Activated CD4-positive, CD25-positive, alpha-beta regulatory T cell treated with anti-CD3 and anti-CD28 coated beads, Interleukin-2, amount 50 U/mL, for 72 hours (primary cell): ENCODE measurements around the gene DESI1.
"Not testable (repeated sequence)": the region's sequence is repeated elsewhere in the genome, so short reads cannot be mapped to it uniquely, and the experiment has no call there.

ENCODE experiments used
- DNase-seq: peaks from one replicate; pipeline ENCODE4 v3.0.0; 2021

Gene DESI1

GRCh38 chr22:41620589-41621098 lies at the start of gene DESI1:
DESI1 (minus strand) TSS chr22:41621043; CDS start chr22:41620839, 204 bp downstream.
- DNase-seq = no peak

DNA sequence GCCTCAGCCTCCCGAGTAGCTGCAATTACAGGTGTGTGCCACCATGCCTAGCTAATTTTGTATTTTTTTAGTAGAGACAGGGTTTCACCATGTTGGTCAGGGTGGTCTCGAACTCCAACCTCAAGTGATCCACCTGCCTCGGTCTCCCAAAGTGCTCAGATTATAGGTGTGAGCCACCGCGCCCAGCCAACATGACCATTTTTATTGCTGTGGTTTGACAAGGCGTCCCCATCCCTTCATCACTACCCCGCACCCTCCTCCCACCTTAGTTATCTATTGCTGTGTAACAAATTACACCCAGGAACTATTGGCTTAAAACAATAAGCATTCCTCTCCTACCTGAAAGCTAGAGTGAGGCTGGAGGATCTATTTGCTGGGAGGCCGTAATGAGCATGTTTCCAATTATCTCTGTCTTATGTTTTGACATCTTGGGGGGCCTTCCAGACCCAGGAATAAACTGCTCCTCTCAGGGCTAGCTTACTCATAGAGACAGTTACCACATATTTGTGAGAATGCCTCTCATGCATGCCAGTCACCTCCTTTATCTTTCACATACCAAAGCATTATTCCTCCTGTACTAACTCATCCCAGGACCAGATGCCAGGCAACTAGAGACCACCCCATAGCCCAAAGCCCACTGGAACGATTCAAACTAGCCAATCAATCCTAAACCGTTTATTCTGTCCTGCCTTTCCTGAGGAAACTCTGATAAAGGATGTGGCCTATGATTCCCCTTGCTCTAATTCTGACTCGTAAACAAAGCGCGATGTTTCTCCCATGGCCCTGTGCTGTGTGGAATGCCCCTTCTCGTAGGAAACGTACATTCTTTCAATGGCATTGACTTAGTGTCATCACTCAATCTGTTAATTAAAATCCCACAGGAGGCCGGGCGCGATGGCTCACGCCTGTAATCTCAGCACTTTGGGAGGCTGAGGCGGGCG lies 48.4 kb upstream of the DESI1 start:
- DNase-seq = no peak

DNA sequence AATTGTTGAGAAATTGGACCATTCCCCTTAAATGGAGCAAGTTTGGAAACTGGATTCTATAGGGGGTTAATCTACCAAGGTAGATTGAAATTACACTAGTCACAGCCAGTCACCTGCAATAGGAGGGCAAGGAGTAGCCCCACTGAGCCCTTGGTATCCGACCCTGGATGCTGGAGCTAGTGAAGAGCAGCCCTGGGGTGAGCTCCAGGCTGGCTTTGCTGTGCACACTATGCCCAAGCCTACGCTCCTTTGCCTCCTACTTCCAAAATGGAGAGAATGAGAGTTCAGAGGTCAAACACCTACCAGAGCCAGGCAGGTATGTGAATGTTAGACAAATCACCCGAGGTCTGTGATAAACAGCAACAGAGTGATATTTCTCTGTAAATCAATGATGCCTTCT lies 44.1 kb upstream of the DESI1 start:
- DNase-seq = no peak

DNA sequence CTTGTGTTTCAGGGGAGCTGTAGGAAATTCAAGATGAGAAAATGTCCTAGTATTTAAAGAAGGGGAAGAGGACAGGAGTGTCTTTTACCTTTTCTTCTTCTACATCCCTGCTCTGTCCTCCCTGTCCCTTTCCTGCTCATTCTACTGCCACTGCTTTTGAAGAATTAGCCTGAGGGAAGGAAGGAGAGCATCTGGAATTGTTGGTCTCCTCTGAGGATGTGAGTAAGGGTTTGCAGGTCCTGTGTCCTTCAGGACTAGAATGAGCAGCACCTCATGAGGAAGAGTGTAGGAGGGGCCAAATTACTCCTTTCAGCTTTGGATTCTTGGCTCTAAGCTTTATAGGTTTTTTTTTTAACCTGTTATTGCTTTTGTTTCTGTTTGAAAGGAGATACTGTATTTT lies 43.6 kb upstream of the DESI1 start:
- DNase-seq = no peak

DNA sequence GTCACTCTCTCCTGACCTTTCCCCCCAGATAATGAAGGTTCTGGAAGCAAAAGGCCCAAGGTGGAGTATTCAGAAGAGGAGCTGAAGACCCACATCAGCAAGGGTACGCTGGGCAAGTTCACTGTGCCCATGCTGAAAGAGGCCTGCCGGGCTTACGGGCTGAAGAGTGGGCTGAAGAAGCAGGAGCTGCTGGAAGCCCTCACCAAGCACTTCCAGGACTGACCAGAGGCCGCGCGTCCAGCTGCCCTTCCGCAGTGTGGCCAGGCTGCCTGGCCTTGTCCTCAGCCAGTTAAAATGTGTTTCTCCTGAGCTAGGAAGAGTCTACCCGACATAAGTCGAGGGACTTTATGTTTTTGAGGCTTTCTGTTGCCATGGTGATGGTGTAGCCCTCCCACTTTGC lies 42.8 kb upstream of the DESI1 start:
- not testable (repeated sequence) for DNase-seq

- DNase-seq = no peak
Measured at GRCh38 chr22:41661713-41662112, 40.9 kb upstream of the DESI1 start.

GRCh38 chr22:41661088-41661487 lies 40.2 kb upstream of the DESI1 start:
- DNase-seq = no peak

GRCh38 chr22:41660416-41660815 lies 39.6 kb upstream of the DESI1 start:
- DNase-seq = no peak

DNA sequence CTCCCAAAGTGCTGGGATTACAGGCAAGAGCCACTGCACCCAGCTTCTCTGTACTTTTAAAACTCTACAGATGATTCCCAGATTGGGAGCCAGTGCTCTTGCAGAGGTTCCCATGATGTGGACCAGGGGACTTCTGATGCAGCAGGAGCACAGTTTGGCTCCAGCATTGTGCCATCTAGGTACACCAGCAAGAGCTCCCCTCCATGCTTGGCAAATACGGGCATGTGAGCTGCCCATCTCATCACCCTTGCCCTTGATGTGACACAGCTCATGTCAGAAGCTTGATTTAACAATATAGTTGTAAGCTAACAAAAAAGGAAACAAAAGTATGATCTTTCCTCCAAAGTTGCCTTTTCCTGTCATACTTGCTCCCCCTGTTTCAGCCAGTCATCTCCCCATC lies 39.1 kb upstream of the DESI1 start:
- DNase-seq = no peak

GRCh38 chr22:41658869-41659268 lies 38.0 kb upstream of the DESI1 start:
- DNase-seq = no peak

DNA sequence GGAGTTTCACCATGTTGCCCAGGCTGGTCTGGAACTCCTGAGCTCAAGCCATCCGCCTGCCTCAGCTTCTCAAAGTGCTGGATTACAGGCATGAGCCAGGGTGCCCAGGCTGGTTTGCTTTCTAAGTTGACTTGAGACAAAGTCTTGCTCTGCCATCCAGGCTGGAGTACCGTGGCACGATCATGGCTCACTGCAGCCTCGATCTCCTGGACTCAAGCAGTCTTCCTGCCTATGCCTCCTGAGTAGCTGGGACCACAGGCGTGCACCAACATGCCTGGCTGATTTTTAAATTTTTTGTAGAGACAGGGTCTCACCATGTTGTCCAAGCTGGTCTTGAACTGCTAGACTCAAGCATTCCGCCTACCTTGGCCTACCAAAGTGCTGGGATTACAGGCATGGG lies 36.9 kb upstream of the DESI1 start:
- DNase-seq = no peak

GRCh38 chr22:41656556-41656955 lies 35.7 kb upstream of the DESI1 start:
- DNase-seq = no peak

DNA sequence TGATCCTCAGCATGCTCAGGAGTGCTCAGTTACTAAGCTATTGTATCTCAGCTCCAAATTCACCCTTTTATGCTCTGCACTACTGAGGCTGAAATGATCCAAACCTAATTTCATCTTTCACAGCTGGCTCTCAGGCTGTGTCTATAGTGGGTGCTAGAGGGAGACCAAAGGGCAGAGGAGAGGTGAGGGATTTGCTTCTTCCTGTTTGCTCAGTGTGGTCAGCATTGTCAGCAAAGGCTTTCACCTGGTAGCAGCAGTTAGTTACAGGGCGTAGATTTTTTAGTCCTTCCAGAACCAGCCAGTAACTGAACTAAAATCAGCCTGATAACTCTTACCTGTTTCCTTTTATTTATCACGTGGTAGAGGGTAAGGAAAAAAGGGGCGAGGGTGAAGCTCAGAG lies 33.5 kb upstream of the DESI1 start:
- no peak for DNase-seq

DNA sequence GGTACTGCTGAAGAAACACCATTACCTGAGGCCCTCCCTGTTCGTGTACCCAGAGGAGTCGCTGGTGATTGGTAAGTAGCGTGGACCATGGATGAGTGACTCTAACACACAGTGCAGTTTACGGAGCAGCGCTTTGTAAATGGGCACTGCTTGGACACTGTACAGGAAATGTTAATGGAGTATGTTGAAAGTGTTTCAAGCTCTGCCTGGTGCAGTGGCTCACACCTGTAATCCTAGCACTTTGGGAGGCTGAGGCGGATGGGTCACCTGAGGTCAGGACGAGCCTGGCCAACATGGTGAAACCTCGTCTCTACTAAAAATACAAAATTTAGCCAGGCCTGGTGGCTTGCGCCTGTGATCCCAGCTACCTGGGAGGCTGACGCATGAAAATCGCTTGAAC lies 30.0 kb upstream of the DESI1 start:
- DNase-seq = no peak

- no peak for DNase-seq
Measured at GRCh38 chr22:41650229-41650628, 29.4 kb upstream of the DESI1 start.

GRCh38 chr22:41648432-41648831 lies 27.6 kb upstream of the DESI1 start:
- DNase-seq = no peak

DNA sequence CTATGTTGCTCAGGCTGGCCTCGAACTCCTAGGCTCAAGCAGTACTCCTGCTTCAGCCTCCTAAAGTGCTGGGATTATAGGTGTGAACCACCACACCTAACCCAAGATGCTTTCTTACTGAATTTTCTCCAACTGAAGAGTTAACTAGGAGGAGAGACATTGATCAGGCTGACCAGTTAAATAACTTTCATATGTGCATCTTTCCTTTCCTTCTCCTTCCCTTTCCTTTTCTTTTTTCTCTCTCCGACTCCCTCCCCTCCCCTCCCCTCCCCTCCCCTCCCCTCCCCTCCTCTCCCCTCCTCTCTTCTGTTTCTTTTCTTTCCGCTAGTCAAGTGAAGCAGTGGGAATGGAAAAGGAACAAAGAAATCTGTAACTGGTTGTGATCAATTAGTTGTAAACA lies 26.9 kb upstream of the DESI1 start:
- DNase-seq = no peak

DNA sequence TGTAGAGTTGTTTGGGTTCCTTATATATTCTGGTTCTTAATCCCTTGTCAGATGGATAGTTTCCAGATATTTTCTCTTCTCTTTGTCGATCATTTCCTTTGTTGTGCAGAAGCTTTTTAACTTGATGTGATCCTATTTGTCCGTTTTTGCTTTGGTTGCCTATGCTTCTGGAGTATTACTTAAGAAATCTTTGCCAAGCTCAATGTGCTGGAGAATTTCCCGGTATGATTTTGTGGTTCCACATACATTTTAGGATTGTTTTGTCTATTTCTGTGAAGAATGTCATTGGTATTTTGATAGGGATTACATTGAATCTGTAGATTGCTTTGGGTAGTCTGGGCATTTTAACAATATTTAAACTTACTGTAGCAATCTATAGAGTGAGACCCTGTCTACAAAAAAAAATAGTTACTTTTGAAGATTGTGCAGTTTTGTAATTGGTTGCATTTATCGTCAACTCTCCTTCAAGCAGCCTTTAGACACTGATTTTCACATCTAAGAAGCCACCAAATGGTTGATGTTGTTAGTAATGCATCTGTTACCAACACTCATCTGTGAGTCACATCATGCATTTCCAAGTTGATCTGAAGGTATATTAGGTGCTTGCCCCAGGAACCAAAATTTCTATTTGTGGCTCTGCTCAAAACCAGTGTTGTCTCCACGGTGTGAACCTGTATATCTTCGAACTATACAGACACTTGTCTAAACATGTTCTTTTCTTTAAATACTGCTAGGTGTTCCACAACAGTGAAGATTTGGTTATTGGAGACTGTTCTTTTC lies 21.7 kb upstream of the DESI1 start:
- no peak for DNase-seq

DNA sequence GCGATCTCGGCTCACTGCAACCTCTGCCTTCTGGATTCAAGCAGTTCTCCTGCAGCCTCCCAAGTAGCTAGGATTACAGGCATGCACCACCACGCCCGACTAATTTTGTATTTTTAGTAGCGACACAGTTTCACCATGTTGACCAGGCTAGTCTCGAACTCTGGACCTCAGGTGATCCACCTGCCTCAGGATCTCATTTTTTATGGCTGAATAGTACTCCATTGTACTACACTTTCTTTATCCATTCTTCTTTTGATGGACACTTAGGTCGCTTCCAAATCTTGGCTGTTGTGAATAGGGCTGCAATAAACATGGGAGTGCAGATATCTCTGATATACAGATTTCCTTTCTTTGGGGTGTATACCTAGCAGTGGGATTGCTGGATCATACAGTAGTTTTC lies 21.0 kb upstream of the DESI1 start:
- no peak for DNase-seq

DNA sequence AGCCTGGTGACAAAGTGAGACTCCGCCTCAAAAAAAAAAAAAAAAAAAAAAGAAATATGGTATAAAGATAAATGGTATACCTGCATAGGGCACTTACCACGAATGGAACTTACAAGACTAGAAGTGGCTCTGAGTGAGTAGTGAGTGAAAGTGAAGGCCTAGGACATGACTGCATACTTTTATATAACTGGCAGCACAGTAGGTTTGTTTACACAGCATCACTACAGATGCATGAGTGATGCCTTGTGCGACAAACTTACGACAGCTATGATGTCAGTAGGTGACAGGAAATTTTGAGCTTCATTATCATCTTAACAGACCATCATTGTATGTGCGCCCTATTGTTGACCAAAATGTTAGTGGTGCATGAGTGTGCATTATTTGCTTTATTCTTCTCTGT lies 17.9 kb upstream of the DESI1 start:
- no peak for DNase-seq

DNA sequence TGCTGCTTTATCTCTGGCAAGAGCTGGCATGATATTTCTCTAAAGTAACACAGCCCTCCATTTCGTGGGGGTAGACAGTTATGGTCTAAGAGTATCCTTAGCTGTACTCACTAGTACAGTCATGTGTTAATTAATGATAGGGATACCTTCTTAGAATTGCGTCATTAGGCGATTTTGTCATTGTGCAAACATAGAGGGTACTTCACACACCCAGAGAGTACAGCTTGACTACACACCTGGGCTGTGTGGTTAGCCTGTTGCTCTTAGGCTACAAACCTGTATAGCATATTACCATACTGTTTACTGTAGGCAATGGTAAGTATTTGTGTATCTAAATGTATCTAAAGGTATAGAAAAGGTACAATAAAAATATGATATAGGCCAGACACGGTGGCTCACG lies 17.3 kb upstream of the DESI1 start:
- no peak for DNase-seq

DNA sequence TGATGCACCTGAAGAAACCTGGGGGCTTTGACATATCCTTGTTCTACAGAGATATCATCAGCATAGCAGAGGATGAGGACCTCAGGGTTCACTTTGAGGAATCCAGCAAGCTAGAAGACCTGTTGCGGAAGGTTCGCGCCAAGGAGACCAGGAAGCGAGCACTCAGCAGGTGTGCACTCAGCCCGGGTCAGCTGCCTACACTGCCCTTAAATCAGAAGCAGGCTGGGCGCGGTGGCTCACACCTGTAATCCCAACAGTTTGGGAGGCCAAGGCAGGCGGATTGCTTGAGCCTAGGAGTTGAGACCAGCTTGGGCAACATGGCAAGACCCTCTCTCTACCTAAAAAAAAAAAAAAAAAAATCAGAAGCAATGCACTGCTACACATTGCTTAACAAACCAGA lies 16.8 kb upstream of the DESI1 start:
- DNase-seq = not testable (repeated sequence)

DNA sequence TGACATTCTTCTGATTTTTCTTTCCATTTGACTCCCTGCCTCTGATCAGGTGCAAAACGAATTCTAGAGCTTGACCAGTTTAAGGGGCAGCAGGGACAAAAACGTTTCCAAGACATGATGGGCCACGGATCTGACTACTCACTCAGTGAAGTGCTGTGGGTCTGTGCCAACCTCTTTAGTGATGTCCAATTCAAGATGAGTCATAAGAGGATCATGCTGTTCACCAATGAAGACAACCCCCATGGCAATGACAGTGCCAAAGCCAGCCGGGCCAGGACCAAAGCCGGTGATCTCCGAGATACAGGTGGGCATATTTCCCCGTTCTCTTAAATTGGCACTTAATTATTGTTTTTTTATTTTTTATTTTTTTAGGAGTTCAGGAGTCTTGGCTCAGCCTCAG lies 15.6 kb upstream of the DESI1 start:
- DNase-seq = no peak

DNA sequence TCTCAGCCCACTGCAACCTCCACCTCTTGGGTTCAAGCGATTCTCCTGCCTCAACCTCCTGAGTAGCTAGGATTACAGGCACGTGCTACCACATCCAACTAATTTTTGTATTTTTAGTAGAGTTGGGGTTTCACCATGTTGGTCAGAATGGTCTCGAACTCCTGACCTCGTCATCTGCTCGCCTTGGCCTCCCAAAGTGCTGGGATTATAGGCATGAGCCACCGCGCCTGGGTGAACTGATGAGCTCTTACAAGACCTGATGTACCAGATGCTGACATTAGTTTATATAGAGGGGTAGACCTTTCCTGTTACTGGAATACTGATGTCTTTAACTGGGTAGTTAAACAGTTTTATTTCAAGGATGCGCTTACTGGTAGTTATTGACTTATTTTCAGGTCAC lies 13.8 kb upstream of the DESI1 start:
- DNase-seq = not testable (repeated sequence)
